ENCODE results near the gene RFLNA.

DNA sequence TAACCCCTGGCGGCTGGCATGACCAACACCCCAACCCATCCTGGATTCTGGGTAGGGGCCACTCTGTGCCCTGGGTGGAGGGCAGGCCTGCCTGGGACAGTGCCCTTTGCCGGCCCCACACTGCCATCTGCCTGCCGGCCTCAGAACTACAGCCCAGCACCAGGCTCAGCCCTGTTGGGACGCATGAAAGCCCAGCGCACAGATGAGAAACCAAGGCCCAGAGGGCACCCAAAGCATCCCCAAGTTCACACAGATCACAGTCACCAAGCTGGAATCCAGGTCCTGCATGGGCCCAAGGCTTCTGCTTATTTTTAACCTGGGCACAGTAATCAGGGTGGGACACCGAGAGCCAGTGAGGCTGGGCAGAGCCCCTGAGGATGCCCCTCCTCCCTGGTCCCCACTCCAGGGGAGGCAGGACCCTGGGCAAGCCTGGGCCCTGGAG is 26.2 kb downstream of the RFLNA start:
- TF ChIP-seq, protein P1, sequence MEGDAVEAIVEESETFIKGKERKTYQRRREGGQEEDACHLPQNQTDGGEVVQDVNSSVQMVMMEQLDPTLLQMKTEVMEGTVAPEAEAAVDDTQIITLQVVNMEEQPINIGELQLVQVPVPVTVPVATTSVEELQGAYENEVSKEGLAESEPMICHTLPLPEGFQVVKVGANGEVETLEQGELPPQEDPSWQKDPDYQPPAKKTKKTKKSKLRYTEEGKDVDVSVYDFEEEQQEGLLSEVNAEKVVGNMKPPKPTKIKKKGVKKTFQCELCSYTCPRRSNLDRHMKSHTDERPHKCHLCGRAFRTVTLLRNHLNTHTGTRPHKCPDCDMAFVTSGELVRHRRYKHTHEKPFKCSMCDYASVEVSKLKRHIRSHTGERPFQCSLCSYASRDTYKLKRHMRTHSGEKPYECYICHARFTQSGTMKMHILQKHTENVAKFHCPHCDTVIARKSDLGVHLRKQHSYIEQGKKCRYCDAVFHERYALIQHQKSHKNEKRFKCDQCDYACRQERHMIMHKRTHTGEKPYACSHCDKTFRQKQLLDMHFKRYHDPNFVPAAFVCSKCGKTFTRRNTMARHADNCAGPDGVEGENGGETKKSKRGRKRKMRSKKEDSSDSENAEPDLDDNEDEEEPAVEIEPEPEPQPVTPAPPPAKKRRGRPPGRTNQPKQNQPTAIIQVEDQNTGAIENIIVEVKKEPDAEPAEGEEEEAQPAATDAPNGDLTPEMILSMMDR (IDR thresholded peaks at IDR 0.05), result peak; percentile 72 to 92
- no peak for TF ChIP-seq POLR2AphosphoS5 (IDR thresholded peaks at IDR 0.05)
- no peak for TF ChIP-seq EP300 (IDR thresholded peaks at IDR 0.05)
- no peak for TF ChIP-seq POLR2A (IDR thresholded peaks at IDR 0.05)

Measured in suprapubic skin (tissue), 4 donors.